D721Med (cell line): Measurements from ENCODE around the gene WWTR1.

Source experiments
- DNase-seq: peaks from one replicate; pipeline ENCODE4 v3.0.0; 2011; ENCODE audit warnings: low spot score; ENCODE audit not compliant: insufficient read length
- FAIRE-seq: peaks from 2 replicates; lab custom pipeline; 2011; peaks lifted over from hg19 to GRCh38; lab: Jason Lieb, UNC
- CTCF ChIP-seq: IDR thresholded peaks from 2 replicates; pipeline ENCODE4 v1.5.1; 2012; ENCODE audit warnings: mild to moderate bottlenecking, control low read depth; ENCODE audit not compliant: insufficient read depth; ENCODE audit errors: missing control alignments

Gene WWTR1

DNA sequence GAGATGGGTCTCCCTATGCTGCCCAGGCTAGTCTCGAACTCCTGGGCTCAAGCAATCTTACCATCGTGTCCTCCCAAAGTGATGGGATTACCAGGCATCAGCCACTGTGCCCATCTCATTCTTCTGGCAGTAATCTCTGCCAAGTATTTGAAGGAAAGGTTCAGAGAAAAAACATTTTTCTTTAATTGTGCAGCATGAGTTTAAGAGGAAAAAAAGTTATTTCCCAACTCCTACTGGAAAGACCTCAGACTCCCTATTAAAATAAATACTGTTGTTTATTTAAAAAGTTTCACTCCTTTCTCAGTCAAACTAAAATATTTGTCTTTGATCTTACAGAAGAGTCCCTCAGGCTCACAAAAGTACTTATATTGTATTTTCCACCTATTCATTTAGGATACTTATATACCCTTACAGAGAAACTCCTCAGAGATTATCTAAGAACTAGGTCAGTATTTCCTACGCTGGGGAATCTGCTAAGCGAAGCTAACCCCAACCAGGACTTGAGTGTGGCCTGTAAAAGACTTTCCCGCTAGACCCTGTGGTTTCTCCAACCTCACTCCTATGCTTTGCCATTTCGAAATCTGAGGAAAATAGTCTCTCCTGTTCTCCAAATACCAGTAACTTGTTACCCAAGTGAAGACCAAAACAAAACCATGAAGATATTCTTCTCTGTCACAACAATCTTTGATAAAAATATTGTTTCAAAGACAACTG lies 28.7 kb downstream of the WWTR1 start:
- no peak for FAIRE-seq
- no peak for DNase-seq
- no peak for TF ChIP-seq CTCF

DNA sequence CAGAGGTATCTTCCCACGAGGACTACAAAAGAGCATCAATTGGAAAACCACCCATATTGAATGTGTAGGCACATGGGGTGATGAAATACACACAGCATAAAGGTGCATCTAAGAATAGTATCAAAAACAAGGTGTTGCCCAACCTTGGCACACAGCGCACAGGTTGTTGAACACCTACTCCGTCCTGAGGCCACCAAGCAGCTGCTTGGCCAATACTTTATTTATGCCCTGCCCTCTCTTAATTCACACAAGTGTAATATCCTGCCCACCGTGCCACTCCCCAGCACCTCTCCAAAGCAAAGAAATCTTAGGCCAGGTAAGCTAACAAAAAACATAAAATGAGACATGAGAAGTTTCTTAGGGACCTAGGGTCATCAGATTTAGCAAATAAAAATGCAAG lies 31.2 kb downstream of the WWTR1 start:
- TF ChIP-seq CTCF = no peak
- no peak for FAIRE-seq
- DNase-seq = no peak

DNA sequence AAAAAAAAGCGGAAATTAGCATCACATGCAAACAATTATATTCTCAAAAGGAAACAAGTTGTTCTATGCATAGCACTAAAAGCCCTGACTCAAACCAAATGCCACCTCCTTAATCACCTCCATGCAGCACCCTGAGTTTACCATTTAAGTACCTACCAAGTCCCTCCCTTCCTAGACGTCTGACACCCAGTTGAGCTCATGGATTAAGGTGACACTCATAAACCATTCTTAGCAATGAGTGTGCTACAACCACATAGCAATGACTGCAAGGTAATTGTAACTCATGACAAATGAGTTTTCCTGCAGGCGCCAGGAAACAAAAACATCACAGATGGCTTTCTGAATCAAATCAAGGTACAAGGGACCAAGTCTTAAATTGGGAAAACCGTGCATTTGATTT lies 32.0 kb downstream of the WWTR1 start:
- TF ChIP-seq CTCF = no peak
- DNase-seq = no peak
- FAIRE-seq = no peak

GRCh38 chr3:149623824-149624223 lies 34.0 kb downstream of the WWTR1 start:
- no peak for TF ChIP-seq CTCF
- DNase-seq (no peak), FAIRE-seq (no peak)

DNA sequence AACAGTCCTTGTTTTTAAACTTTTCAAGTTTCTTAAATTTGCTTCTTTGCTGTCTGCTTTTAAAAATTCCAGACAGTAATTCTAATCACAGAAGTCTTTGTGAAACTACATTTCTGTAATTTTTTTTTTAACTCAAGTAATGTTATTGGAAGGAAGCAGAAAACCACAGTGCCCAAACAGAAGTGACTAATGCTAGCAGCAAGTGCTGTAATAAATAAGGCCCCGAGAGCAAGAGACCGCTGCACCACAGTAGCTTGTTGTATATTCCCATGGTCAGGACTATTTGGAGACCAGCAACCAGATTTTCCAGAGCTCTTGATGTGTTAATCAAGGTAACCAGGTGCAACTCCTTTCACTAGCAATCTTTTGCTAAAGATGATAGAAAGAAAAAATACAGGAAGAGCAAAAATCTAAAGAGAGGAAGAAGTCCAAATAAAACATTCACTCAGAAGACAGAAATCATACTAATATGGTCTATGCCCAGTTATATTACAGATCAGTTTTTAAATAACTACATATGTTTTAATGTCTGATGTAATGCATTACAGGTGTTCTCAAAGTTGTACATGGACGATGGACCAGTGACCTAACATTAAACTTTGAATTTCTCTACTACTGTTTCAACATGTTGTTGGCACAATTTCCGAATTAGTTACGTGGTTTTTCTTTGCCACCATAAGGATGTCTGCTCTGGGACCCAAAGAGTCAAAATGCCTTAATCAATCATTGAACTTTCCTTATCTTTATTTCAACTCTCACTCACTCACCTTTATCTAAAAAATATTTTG lies 36.4 kb downstream of the WWTR1 start:
- DNase-seq (no peak), FAIRE-seq (no peak)
- no peak for TF ChIP-seq CTCF

DNA sequence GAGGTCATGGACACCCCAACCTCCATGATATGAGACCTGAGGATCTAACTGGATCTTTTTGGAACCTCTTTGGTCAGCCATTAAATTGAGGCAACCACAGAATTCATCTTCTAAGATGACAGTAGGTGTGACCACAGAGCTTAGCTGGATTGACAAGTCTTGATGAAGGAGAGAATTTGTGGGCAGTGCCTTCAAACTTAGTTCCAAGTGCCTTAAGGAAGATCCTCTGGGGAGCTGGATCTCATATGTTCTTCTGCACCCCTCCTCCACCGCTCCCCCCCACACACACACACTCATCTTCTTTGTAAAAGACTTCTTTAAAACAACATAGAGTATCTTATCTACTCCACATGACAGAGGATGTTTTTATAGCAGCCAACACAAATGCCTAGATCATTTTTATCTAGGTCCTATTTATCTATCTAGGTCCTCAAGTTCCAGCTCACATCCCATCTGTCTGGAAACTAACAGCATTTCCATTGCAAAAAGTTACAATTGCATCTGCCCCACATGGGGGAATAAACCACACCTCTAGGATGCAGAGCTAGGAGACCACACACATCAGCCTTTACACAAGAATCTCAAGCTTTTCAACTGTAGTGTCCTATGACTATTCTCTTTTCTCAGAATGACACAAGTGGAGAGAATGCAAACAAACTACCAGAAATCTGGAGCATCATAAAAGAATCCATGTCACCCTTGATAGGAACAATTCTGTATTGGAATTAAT lies 37.4 kb downstream of the WWTR1 start:
- no peak for TF ChIP-seq CTCF
- DNase-seq (no peak), FAIRE-seq (no peak)

GRCh38 chr3:149619136-149619535 lies 38.7 kb downstream of the WWTR1 start:
- no peak for DNase-seq
- no peak for FAIRE-seq
- no peak for TF ChIP-seq CTCF
